GM19397 (cell line): ENCODE results near the gene ERICH6.
A peak's percentile ranks its signal among the peaks of the same experiment; 100 is the strongest.

Source experiments
- ATAC-seq: cut with Tn5 transposase; IDR thresholded peaks from one replicate; pipeline ENCODE4 v1.9.1; 2021; ENCODE audit warnings: mild to moderate bottlenecking, moderate library complexity; ENCODE audit not compliant: unreplicated experiment

The ERICH6 gene

DNA sequence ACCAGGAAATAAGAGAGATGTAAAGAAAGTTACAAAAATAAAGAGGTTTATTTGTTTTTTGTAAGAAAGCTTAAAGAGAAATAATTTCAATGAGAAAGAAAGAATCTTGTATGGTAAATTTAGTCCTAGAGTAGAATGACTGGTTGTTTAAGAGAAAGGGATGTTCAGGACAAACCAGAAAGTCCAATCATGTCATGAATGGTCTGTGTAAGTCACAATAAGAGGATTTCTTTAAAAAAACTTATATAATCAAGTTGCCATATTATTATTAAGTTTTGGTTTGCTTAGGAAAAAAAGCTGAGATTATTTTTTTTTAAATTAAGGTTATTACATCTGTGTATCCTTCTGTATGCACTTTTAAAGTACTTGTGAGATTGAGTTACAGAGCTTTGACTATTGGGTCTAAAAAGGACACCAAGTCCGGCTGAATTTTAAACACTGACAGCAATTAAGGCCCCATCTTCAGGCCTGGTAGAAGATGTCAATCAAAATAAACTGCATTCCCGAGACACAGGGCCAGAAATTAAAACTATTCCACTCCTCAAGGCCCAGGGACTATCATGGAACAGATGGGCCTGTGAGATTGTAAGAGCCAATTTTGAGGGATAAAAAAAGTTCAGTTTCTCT, 12.2 kb downstream of the ERICH6 start:
- no peak for ATAC-seq

DNA sequence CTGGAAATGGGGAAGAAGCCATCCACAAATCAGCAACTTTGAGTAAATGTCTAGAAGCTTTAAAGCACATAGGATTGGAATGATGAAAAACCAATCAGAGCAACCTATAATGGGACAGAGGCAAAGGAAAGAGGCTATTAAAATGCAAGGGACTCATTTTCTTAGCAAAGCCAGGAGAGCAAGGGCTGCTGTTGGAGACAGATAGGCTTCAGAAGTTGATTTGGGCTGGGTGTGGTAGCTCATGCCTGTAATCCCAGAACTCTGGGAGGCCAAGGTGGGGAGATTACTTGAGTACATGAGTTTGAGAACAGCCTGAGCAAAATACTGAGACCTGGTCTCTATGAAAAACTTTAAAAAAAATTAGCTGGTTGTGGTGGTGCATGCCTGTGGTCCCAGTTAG, 16.1 kb downstream of the ERICH6 start:
- ATAC-seq: no peak

- no peak for ATAC-seq
These were observed 20.9 kb downstream of the ERICH6 start for GRCh38 chr3:150682824-150683223.

DNA sequence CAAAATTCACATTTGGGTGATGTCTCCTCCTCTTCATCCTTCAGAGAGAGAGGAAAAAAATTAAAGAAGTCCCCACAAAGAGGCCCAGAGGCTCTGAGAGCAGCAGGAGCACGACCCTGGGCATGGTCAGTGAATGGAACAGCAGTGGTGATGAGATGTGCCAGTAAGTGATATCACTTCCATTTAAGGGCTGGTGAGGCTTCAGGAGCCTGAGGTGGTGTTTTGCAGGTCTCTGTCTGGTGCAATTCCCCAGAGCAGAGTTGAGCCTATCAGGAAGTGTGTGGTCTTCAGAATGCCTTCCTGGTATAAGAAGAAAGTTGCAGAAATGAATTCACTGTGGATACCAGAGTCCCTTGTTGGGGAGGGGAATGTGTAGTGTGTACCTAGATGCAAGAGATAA, 21.4 kb downstream of the ERICH6 start:
- ATAC-seq: no peak

GRCh38 chr3:150681057-150681456, 22.7 kb downstream of the ERICH6 start:
- peak; percentile 90 for ATAC-seq

DNA sequence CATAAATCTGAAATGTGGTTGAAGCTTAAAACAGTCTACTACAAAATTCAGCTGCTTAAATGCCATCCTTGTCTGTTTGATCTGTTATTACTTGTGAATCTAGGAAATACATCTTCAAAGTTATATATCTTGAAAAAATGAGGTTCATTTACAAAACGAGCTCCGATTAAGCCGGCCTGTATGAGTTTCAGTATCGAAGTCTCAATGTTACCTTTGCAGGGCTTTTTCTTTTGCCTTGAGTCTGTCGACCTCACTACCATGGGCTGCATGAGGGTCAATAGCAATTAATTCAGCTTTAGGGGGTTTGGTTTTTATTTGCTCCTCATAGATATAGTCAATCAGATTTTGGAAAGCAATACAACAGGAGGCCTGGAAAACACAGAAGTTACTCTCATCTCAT, 23.2 kb downstream of the ERICH6 start:
- no peak for ATAC-seq

DNA sequence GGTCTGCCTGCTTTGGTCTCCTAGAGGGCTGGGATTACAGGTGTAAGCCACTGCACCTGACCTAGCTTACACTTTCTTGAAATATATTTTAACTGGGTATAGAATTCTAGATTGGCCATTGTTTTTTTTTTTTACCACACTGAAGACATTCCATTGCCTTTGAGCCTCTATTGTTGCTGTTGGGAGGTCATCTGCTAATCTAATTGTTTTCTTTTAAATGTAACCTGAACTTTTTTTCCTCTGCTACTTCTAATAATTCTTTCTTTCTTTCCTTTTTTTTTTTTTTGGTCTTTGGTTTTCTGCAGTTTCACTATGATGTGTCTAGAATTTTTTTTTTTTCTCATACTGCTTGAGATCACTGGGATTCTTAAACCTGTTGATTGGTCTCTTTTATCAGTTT, 28.1 kb downstream of the ERICH6 start:
- ATAC-seq: no peak

GRCh38 chr3:150673966-150674365, 29.8 kb downstream of the ERICH6 start:
- no peak for ATAC-seq

DNA sequence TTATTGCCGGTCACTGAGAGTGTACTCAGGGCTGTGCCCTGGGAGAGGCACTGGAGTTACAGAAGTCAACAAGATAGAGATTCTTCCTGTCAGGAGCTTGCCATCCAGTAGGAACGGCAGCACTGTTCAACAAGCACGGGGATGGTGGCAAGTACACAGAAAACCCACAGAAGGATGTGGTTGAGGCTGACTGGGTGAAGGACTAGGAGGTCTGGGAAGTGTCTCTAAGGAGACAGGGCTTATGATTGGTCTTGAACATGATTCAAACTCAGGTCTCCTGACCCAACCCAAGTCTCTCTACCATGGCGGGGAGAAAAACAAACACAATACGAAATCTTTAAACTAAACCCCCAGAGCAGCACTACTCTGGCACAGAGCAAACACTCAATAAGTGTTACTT, 37.6 kb downstream of the ERICH6 start:
- no peak for ATAC-seq

- no peak for ATAC-seq
These were observed 40.3 kb downstream of the ERICH6 start for GRCh38 chr3:150663461-150663860.

- ATAC-seq: no peak
These were observed 41.1 kb downstream of the ERICH6 start for GRCh38 chr3:150662410-150663200.

- no peak for ATAC-seq
These were observed 47.4 kb downstream of the ERICH6 start for GRCh38 chr3:150656316-150656715.

- ATAC-seq: peak; percentile 53
These were observed 50.6 kb downstream of the ERICH6 start for GRCh38 chr3:150653110-150653561.

- no peak for ATAC-seq
These were observed 63.5 kb downstream of the ERICH6 start for GRCh38 chr3:150640256-150640655.

GRCh38 chr3:150639262-150639661, 64.5 kb downstream of the ERICH6 start:
- no peak for ATAC-seq

DNA sequence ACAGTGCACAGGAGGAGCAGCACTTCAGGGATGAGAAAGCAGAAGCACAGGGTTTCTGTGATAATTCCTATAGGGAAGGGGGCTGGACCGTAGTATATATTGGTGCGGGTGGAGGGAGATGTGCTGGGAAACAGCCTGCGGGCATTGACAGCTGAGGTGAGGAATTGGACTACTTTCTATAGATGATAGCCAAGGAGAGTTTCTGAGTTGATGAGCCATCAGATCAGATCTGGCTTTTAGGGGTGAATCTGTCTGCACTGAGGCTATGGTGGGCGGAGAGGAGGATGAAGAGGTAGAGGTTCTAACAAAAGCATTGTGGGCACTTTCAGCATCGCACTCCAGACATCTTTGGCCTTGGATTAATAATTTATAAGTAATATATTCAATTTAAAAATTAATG, 67.5 kb downstream of the ERICH6 start:
- ATAC-seq: no peak

DNA sequence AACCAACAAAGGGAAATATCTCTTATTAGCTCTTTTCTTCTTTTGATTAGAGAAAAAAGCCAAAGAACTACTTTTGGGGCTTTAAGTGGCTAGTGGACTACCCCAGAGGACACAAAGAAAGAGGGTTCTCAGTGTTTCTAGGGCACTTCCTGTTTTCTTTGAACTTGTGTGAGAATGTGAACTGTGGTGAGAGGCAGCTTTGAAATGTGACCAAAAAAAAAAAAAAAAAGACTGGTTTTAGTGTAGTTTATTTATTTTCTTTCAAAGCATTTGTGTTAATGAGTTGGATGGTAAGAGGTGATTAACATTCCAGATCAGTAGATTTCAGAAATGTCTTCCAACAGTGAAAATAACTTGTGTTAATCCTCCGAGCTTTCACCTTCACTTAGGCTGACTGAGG, 68.2 kb downstream of the ERICH6 start:
- ATAC-seq: peak; percentile 51

GRCh38 chr3:150635076-150635475, 68.6 kb downstream of the ERICH6 start:
- ATAC-seq: no peak

GRCh38 chr3:150631515-150632221, 72.1 kb downstream of the ERICH6 start:
- no peak for ATAC-seq

DNA sequence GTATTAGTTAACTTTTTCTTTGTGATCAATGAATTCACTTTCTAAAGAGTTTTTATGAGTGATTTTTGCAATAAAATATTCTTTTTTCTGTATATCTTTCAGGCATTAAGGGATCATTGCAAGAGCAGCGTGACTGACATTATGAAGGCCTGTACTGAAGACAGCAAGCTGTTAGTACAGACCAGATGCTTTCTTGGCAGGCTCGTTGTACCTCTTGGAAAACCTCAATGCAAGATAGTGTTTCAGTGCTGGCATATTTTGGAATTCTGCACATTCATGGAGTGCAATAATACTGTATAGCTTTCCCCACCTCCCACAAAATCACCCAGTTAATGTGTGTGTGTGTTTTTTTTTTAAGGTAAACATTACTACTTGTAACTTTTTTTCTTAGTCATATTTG, 76.2 kb downstream of the ERICH6 start:
- ATAC-seq: no peak

GRCh38 chr3:150626148-150626930, 77.4 kb downstream of the ERICH6 start:
- no peak for ATAC-seq
